CD14-positive monocyte (primary cell): ENCODE data around the gene TBC1D4. TPM values are rescaled to one million over a fixed set of nuclear protein-coding genes. Genes with fewer than 3 reads are reported as not detected.

Experiments
- DNase-seq, 3 donors: peaks; one replicate each; pipeline ENCODE4 v3.0.0-alpha.2; 2011 to 2022
- H2AFZ ChIP-seq: 2 replicates; pipeline ENCODE4 v1.6.0; 2012; ENCODE audit warnings: mild to moderate bottlenecking, low read depth, low read length, inconsistent platforms; ENCODE audit not compliant: insufficient read depth, poor library complexity, severe bottlenecking
- H3K27ac ChIP-seq, 2 donors: 1 replicate in 1 of 2; 2 replicates in 1 of 2; pipeline ENCODE4 v1.5.1; 2012 to 2013; ENCODE audit warnings: low read length in 2 of 2, control low read depth in 1 of 2, inconsistent platforms in 1 of 2, low read depth in 1 of 2, mild to moderate bottlenecking in 1 of 2
- H3K27me3 ChIP-seq, 2 donors: one replicate each; pipeline versions ENCODE4 v1.6.0 to v1.6.1; 2011 to 2013; ENCODE audit warnings: low read length in 2 of 2; ENCODE audit not compliant: control insufficient read depth in 2 of 2, insufficient read depth in 2 of 2
- H3K36me3 ChIP-seq, 2 donors: replicated peaks in 1 of 2; 1 replicate in 1 of 2; 2 replicates in 1 of 2; pipeline versions ENCODE4 v1.5.1 to v1.6.1; 2012 to 2013; ENCODE audit warnings: low read length in 2 of 2, control low read depth in 1 of 2, inconsistent platforms in 1 of 2, mild to moderate bottlenecking in 1 of 2; ENCODE audit not compliant: insufficient read depth in 2 of 2, control insufficient read depth in 1 of 2
- H3K4me1 ChIP-seq, 2 donors: 1 replicate in 1 of 2; 2 replicates in 1 of 2; pipeline versions ENCODE4 v1.5.1 to v1.6.1; 2012 to 2013; ENCODE audit warnings: low read length in 2 of 2, control low read depth in 1 of 2, inconsistent platforms in 1 of 2, mild to moderate bottlenecking in 1 of 2, moderate library complexity in 1 of 2; ENCODE audit not compliant: insufficient read depth in 2 of 2, control insufficient read depth in 1 of 2
- H3K4me2 ChIP-seq: replicated peaks from 2 replicates; pipeline ENCODE3; 2012; ENCODE audit warnings: low read length, moderate library complexity, mild to moderate bottlenecking; ENCODE audit not compliant: poor library complexity, severe bottlenecking; ENCODE audit errors: extremely low read depth
- H3K4me3 ChIP-seq, 3 experiments: fragments of 200-600 bp in 1 of 3; sonication (generic) in 1 of 3; replicated peaks in 1 of 3; 1 replicate in 2 of 3; 2 replicates in 1 of 3; pipeline ENCODE4 v1.5.1; 2011 to 2013; ENCODE audit warnings: low read length in 3 of 3, mild to moderate bottlenecking in 3 of 3, control low read depth in 2 of 3, low read depth in 2 of 3, inconsistent platforms in 1 of 3, moderate library complexity in 1 of 3
- H3K79me2 ChIP-seq: 2 replicates; pipeline ENCODE4 v1.6.0; 2012; ENCODE audit warnings: mild to moderate bottlenecking, control low read depth, inconsistent platforms, low read length, moderate library complexity; ENCODE audit not compliant: insufficient read depth
- H3K9ac ChIP-seq: 2 replicates; pipeline ENCODE4 v1.6.0; 2017; ENCODE audit warnings: low read length, mild to moderate bottlenecking; ENCODE audit not compliant: insufficient read depth, poor library complexity, severe bottlenecking
- H3K9me3 ChIP-seq, 2 donors: replicated peaks in 1 of 2; 1 replicate in 1 of 2; 2 replicates in 1 of 2; pipeline versions ENCODE4 v1.5.1 to v1.6.1; 2012 to 2013; ENCODE audit warnings: low read length in 2 of 2, control low read depth in 1 of 2; ENCODE audit not compliant: control insufficient read depth in 1 of 2, insufficient read depth in 1 of 2
- H4K20me1 ChIP-seq: 2 replicates; pipeline ENCODE4 v1.6.0; 2012; ENCODE audit warnings: mild to moderate bottlenecking, low read length, control low read depth, moderate library complexity; ENCODE audit not compliant: insufficient read depth
- H3K27ac Mint-ChIP-seq, 7 donors: one replicate each; pipeline ENCODE4 v1.8.0; 2020; ENCODE audit warnings: mild to moderate bottlenecking in 7 of 7, mixed read lengths in 7 of 7, moderate library complexity in 6 of 7, inconsistent platforms in 2 of 7
- H3K27me3 Mint-ChIP-seq, 3 donors: one replicate each; pipeline ENCODE4 v1.8.0; 2021 to 2022; ENCODE audit warnings: low read depth in 3 of 3, mild to moderate bottlenecking in 3 of 3, mixed read lengths in 3 of 3, moderate library complexity in 3 of 3, inconsistent platforms in 1 of 3
- H3K36me3 Mint-ChIP-seq, 2 donors: one replicate each; pipeline ENCODE4 v1.8.0; 2020; ENCODE audit warnings: mixed read lengths in 2 of 2, inconsistent platforms in 1 of 2, mild to moderate bottlenecking in 1 of 2
- H3K4me1 Mint-ChIP-seq: one replicate; pipeline ENCODE4 v1.8.0; 2020; ENCODE audit warnings: mild to moderate bottlenecking, mixed read lengths
- H3K4me3 Mint-ChIP-seq, 2 donors: one replicate each; pipeline ENCODE4 v1.8.0; 2020; ENCODE audit warnings: mild to moderate bottlenecking in 2 of 2, mixed read lengths in 2 of 2, moderate library complexity in 1 of 2
- H3K9me3 Mint-ChIP-seq, 7 donors: one replicate each; pipeline ENCODE4 v1.8.0; 2020 to 2022; ENCODE audit warnings: mixed read lengths in 7 of 7, mild to moderate bottlenecking in 6 of 7, moderate library complexity in 6 of 7, inconsistent platforms in 2 of 7
- WGBS: methylation state at CpG from one replicate; pipeline ENCODE4 v1.1.5; 2013; ENCODE audit warnings: missing lambda C conversion rate; ENCODE audit not compliant: insufficient coverage; 5-methylcytosine and 5-hydroxymethylcytosine counted together
- intact Hi-C, 2 donors: fragments of 100-400 bp; cut with micrococcal nuclease; formaldehyde crosslinking; loops; one replicate each; pipeline versions ENCODE4 v1.15.0 to v1.15.1; 2023
- polyA plus RNA-seq, 3 donors: library from polyadenylated mRNA; depleted of rRNA in 1 of 3; unstranded in 2 of 3; stranded (reverse) in 1 of 3; fragments of 300-500 nt in 2 of 3; fragments of >200 nt in 1 of 3; fragmentation: Illumina TruSeq in 2 of 3; gene quantifications; 1 replicate in 2 of 3; 2 replicates in 1 of 3; pipeline ENCODE4 v1.2.3, GENCODE V29; 2012 to 2021
- TF ChIP-seq, protein P1 (sequence below): fragments of 200-600 bp; IDR thresholded peaks from one replicate; pipeline ENCODE4 v1.8.0; 2022; ENCODE audit warnings: antibody characterized with exemption, mild to moderate bottlenecking

The TBC1D4 gene
- polyA plus RNA-seq, 3 donors, result 2.0 to 6.7 (median 2.5) TPM

DNA sequence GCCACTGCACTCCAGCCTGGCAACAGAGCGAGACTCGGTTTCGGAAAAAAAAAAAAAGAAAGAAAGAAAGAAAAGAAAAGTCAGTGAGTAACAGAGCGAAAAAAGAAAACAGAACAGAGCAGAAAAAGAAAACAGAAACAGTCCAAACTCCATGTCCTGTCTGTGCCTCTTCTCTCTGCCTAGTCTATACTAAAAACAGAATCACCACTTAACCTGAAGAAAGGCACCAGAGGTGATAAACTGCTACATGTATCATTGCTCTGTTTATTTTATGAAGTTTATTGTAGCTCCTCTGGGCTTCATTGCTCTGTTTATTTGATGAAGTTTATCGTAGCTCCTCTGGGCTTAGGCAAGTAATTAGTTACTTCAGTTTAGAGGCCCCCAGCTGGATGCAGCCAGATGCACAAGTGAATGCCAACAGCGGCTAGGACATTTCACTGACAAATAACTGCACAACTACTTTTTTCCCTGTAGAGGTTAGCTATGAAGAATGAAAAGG, 39.2 kb downstream of the TBC1D4 start:
- intact Hi-C loops, result no loop called here
- Mint-ChIP-seq H3K4me1 (no peaks in the 10 kb centered on the region), H3K4me3 (no peak overlapping the region), H3K27me3 (no peaks in the 10 kb centered on the region), H3K27ac (no peak overlapping the region), H3K36me3 (no peaks in the 10 kb centered on the region), H3K9me3 (peaks cover 0 to 2% (median 0%) of the 10 kb centered on the region in 7 donors)
- Histone ChIP-seq H3K27me3 (no peaks in the 10 kb centered on the region), H3K9me3 (no peaks in the 10 kb centered on the region), H4K20me1 (no peaks in the 10 kb centered on the region), H3K4me2 (no peak overlapping the region), H3K9ac (no peak overlapping the region), H3K4me1 (no peaks in the 10 kb centered on the region), H3K79me2 (no peaks in the 10 kb centered on the region), H3K36me3 (no peaks in the 10 kb centered on the region), H3K27ac (no peak overlapping the region), H2AFZ (no peak overlapping the region), H3K4me3 (no peak overlapping the region)
- TF ChIP-seq, protein P1, sequence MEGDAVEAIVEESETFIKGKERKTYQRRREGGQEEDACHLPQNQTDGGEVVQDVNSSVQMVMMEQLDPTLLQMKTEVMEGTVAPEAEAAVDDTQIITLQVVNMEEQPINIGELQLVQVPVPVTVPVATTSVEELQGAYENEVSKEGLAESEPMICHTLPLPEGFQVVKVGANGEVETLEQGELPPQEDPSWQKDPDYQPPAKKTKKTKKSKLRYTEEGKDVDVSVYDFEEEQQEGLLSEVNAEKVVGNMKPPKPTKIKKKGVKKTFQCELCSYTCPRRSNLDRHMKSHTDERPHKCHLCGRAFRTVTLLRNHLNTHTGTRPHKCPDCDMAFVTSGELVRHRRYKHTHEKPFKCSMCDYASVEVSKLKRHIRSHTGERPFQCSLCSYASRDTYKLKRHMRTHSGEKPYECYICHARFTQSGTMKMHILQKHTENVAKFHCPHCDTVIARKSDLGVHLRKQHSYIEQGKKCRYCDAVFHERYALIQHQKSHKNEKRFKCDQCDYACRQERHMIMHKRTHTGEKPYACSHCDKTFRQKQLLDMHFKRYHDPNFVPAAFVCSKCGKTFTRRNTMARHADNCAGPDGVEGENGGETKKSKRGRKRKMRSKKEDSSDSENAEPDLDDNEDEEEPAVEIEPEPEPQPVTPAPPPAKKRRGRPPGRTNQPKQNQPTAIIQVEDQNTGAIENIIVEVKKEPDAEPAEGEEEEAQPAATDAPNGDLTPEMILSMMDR, result no peak
- DNase-seq, result no peak
- 100% methylated on average over 4 of the region's 6 CpGs for WGBS

DNA sequence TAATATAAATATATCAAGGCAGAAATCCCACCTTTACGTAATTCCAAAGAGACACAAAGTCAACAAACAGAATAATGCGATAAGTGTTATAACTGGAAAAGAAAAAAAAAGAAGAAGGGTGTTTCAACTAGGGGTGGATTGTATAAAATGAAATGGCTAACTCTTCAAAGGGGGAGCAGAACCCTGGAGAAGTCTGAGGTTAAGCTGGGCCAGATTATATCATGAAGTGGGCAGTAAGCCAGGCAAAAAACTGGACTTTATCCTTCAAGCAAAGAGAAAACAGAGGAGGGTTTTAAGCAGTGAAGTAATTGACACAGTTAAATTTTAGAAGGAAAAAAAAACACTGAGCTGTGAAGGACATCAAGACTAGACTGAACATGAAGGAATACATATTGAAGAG, 41.9 kb downstream of the TBC1D4 start:
- no peak overlapping the region for H2AFZ ChIP-seq
- H3K36me3 Mint-ChIP-seq, result no peaks in the 10 kb centered on the region
- H3K4me3 Mint-ChIP-seq, result no peak overlapping the region
- no peaks in the 10 kb centered on the region for H3K36me3 ChIP-seq
- no peak for DNase-seq
- no peaks in the 10 kb centered on the region for H3K4me1 Mint-ChIP-seq
- no peak overlapping the region for H3K9ac ChIP-seq
- no peaks in the 10 kb centered on the region for H3K79me2 ChIP-seq
- TF ChIP-seq, protein P1, result no peak
- H3K27ac Mint-ChIP-seq, result no peak overlapping the region
- H4K20me1 ChIP-seq, result no peaks in the 10 kb centered on the region
- H3K27me3 Mint-ChIP-seq, result no peaks in the 10 kb centered on the region
- no peak overlapping the region for H3K4me2 ChIP-seq
- peaks cover 0 to 9% (median 5%) of the 10 kb centered on the region in 7 donors for H3K9me3 Mint-ChIP-seq
- peaks cover 0 to 3% of the 10 kb centered on the region in 2 donors for H3K9me3 ChIP-seq
- intact Hi-C loops, result no loop called here
- H3K4me1 ChIP-seq, result no peaks in the 10 kb centered on the region
- H3K27me3 ChIP-seq, result no peaks in the 10 kb centered on the region
- H3K27ac ChIP-seq, result no peak overlapping the region
- no peak overlapping the region for H3K4me3 ChIP-seq
- WGBS, result no CpG with 5 or more reads among the region's 2 CpGs
